Measurements from ENCODE around the gene FAM32A.

- TF ChIP-seq, protein P1, sequence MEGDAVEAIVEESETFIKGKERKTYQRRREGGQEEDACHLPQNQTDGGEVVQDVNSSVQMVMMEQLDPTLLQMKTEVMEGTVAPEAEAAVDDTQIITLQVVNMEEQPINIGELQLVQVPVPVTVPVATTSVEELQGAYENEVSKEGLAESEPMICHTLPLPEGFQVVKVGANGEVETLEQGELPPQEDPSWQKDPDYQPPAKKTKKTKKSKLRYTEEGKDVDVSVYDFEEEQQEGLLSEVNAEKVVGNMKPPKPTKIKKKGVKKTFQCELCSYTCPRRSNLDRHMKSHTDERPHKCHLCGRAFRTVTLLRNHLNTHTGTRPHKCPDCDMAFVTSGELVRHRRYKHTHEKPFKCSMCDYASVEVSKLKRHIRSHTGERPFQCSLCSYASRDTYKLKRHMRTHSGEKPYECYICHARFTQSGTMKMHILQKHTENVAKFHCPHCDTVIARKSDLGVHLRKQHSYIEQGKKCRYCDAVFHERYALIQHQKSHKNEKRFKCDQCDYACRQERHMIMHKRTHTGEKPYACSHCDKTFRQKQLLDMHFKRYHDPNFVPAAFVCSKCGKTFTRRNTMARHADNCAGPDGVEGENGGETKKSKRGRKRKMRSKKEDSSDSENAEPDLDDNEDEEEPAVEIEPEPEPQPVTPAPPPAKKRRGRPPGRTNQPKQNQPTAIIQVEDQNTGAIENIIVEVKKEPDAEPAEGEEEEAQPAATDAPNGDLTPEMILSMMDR (IDR thresholded peaks at IDR 0.05) = no peak
- TF ChIP-seq POLR2A (IDR thresholded peaks at IDR 0.05) = no peak
Measured at GRCh38 chr19:16227837-16228636, 42.8 kb downstream of the FAM32A start.

Data from transverse colon (tissue), 3 donors.